H9 (cell line): ENCODE results near the gene AKNA. TPM values are rescaled to one million over a fixed set of nuclear protein-coding genes. Genes with fewer than 3 reads are reported as not detected.

Experiments used
- DNase-seq: peaks from one replicate; pipeline ENCODE4 v3.0.0-alpha.2; 2017
- H2AFZ ChIP-seq: one replicate; pipeline ENCODE4 v1.6.1; 2013; ENCODE audit warnings: mild to moderate bottlenecking, low read length, control low read depth, moderate library complexity
- H2AK5ac ChIP-seq: 2 replicates; pipeline ENCODE4 v1.6.1; 2013; ENCODE audit warnings: low read length, control low read depth, mixed read lengths; ENCODE audit not compliant: insufficient read length
- H2BK120ac ChIP-seq: one replicate; pipeline ENCODE4 v1.6.1; 2013; ENCODE audit warnings: low read depth, mild to moderate bottlenecking, low read length, control low read depth, inconsistent platforms; ENCODE audit not compliant: poor library complexity, severe bottlenecking
- H2BK12ac ChIP-seq: 2 replicates; pipeline ENCODE4 v1.6.1; 2013; ENCODE audit warnings: low read length, control low read depth, mixed read lengths, low read depth; ENCODE audit not compliant: insufficient read length
- H2BK15ac ChIP-seq: 2 replicates; pipeline ENCODE4 v1.6.1; 2013; ENCODE audit warnings: low read depth, low read length, control low read depth
- H2BK20ac ChIP-seq: one replicate; pipeline ENCODE4 v1.6.1; 2013; ENCODE audit warnings: low read depth, mild to moderate bottlenecking, low read length, control low read depth, inconsistent platforms; ENCODE audit not compliant: poor library complexity, severe bottlenecking
- H2BK5ac ChIP-seq: 2 replicates; pipeline ENCODE4 v1.6.1; 2013; ENCODE audit warnings: low read length, control low read depth, mixed read lengths; ENCODE audit not compliant: insufficient read length
- H3K14ac ChIP-seq: 2 replicates; pipeline ENCODE4 v1.6.1; 2013; ENCODE audit warnings: low read length, control low read depth; ENCODE audit not compliant: insufficient read depth
- H3K18ac ChIP-seq: 2 replicates; pipeline ENCODE4 v1.6.1; 2013; ENCODE audit warnings: low read depth, mild to moderate bottlenecking, mixed read lengths, low read length, control low read depth; ENCODE audit not compliant: insufficient read length
- H3K23ac ChIP-seq: 2 replicates; pipeline ENCODE4 v1.6.1; 2013; ENCODE audit warnings: low read length, control low read depth, mixed read lengths, low read depth; ENCODE audit not compliant: insufficient read length
- H3K23me2 ChIP-seq: 2 replicates; pipeline ENCODE4 v1.6.1; 2013; ENCODE audit warnings: low read depth, mild to moderate bottlenecking, mixed read lengths, low read length, control low read depth; ENCODE audit not compliant: insufficient read length, poor library complexity, severe bottlenecking
- H3K27ac ChIP-seq: 2 replicates; pipeline ENCODE4 v1.5.1; 2013; ENCODE audit warnings: low read length, control low read depth, mixed read lengths, low read depth; ENCODE audit not compliant: insufficient read length
- H3K27me3 ChIP-seq: 2 replicates; pipeline ENCODE4 v1.6.1; 2013; ENCODE audit warnings: low read length, control low read depth, inconsistent platforms; ENCODE audit not compliant: insufficient read depth
- H3K4ac ChIP-seq: 2 replicates; pipeline ENCODE4 v1.6.1; 2013; ENCODE audit warnings: low read depth, mild to moderate bottlenecking, control low read depth, inconsistent platforms, low read length, moderate library complexity
- H3K4me1 ChIP-seq: 2 replicates; pipeline ENCODE4 v1.6.1; 2013; ENCODE audit warnings: low read length, control low read depth, inconsistent platforms; ENCODE audit not compliant: insufficient read depth
- H3K4me2 ChIP-seq: 2 replicates; pipeline ENCODE4 v1.6.1; 2013; ENCODE audit warnings: low read length, control low read depth, mixed read lengths; ENCODE audit not compliant: insufficient read length, insufficient read depth
- H3K56ac ChIP-seq: 2 replicates; pipeline ENCODE4 v1.6.1; 2013; ENCODE audit warnings: low read depth, mild to moderate bottlenecking, mixed read lengths, low read length, control low read depth; ENCODE audit not compliant: insufficient read length
- H3K79me1 ChIP-seq: 2 replicates; pipeline ENCODE4 v1.6.1; 2013; ENCODE audit warnings: low read depth, mild to moderate bottlenecking, moderate library complexity, low read length, control low read depth, inconsistent platforms; ENCODE audit not compliant: insufficient read depth, poor library complexity, severe bottlenecking
- H3K79me2 ChIP-seq: 2 replicates; pipeline ENCODE4 v1.6.1; 2013; ENCODE audit warnings: low read length, control low read depth, inconsistent platforms; ENCODE audit not compliant: insufficient read depth
- H3K9ac ChIP-seq: 2 replicates; pipeline ENCODE4 v1.6.1; 2013; ENCODE audit warnings: low read length, control low read depth, mixed read lengths; ENCODE audit not compliant: insufficient read length; ENCODE audit errors: extremely low read depth
- H3K9me3 ChIP-seq: one replicate; pipeline ENCODE4 v1.6.1; 2013; ENCODE audit warnings: low read depth, low read length, inconsistent platforms; ENCODE audit not compliant: control insufficient read depth
- H3T11ph ChIP-seq: one replicate; pipeline ENCODE4 v1.6.1; 2013; ENCODE audit warnings: mild to moderate bottlenecking, low read length, control low read depth, inconsistent platforms
- H4K20me1 ChIP-seq: one replicate; pipeline ENCODE4 v1.6.1; 2013; ENCODE audit not compliant: control insufficient read depth, insufficient read length, insufficient read depth
- H4K5ac ChIP-seq: 2 replicates; pipeline ENCODE4 v1.6.1; 2013; ENCODE audit warnings: low read depth, mild to moderate bottlenecking, mixed read lengths, low read length, control low read depth; ENCODE audit not compliant: insufficient read length
- H4K8ac ChIP-seq: replicated peaks from 2 replicates; pipeline ENCODE4 v1.6.1; 2013; ENCODE audit warnings: low read length, control low read depth, mixed read lengths, low read depth; ENCODE audit not compliant: insufficient read length
- H4K91ac ChIP-seq: 2 replicates; pipeline ENCODE4 v1.6.1; 2013; ENCODE audit warnings: low read depth, mild to moderate bottlenecking, moderate library complexity, mixed read lengths, low read length, control low read depth; ENCODE audit not compliant: insufficient read length
- H3K27ac Mint-ChIP-seq, 3 experiments: 2 replicates in 2 of 3; 3 replicates in 1 of 3; pipeline ENCODE4 v1.8.0; 2020 to 2021; ENCODE audit warnings: mixed read lengths in 3 of 3, mild to moderate bottlenecking in 1 of 3, moderate library complexity in 1 of 3
- H3K27me3 Mint-ChIP-seq: 2 replicates; pipeline ENCODE4 v1.8.0; 2021; ENCODE audit warnings: low read depth, mild to moderate bottlenecking, moderate library complexity, mixed read lengths
- H3K36me3 Mint-ChIP-seq, 3 experiments: 2 replicates in 2 of 3; 3 replicates in 1 of 3; pipeline ENCODE4 v1.8.0; 2020 to 2021; ENCODE audit warnings: low read depth in 3 of 3, mixed read lengths in 3 of 3; ENCODE audit not compliant: insufficient read depth in 1 of 3
- H3K4me1 Mint-ChIP-seq, 2 experiments: 2 replicates each; pipeline ENCODE4 v1.8.0; 2020; ENCODE audit warnings: mixed read lengths in 2 of 2
- H3K4me3 Mint-ChIP-seq, 2 experiments: 2 replicates in 1 of 2; 3 replicates in 1 of 2; pipeline ENCODE4 v1.8.0; 2020 to 2021; ENCODE audit warnings: mild to moderate bottlenecking in 2 of 2, mixed read lengths in 2 of 2, moderate library complexity in 1 of 2
- H3K9me3 Mint-ChIP-seq, 2 experiments: 2 replicates in 1 of 2; 3 replicates in 1 of 2; pipeline ENCODE4 v1.8.0; 2020; ENCODE audit warnings: mild to moderate bottlenecking in 2 of 2, mixed read lengths in 2 of 2, moderate library complexity in 1 of 2
- WGBS: extraction: QIAGEN DNeasy Blood & Tissue Kit; methylation state at CpG from one replicate; pipeline ENCODE4 v1.1.7; 2013; ENCODE audit warnings: missing lambda C conversion rate, low lambda C conversion rate, mixed read lengths; ENCODE audit not compliant: insufficient read length; ENCODE audit errors: extremely low coverage; 5-methylcytosine and 5-hydroxymethylcytosine counted together
- total RNA-seq: library from RNA; stranded (reverse); gene quantifications from 2 replicates; pipeline ENCODE4 v1.2.1, GENCODE V29; 2021
- TF ChIP-seq, protein P1 (sequence below): fragments of 200-600 bp; sonication (generic); conservative IDR thresholded peaks from 3 replicates; pipeline ENCODE4 v1.8.0; 2021; ENCODE audit warnings: antibody characterized with exemption, mild to moderate bottlenecking

Gene AKNA
- total RNA-seq, 1 experiment from 2014 or later: 19.7 TPM

DNA sequence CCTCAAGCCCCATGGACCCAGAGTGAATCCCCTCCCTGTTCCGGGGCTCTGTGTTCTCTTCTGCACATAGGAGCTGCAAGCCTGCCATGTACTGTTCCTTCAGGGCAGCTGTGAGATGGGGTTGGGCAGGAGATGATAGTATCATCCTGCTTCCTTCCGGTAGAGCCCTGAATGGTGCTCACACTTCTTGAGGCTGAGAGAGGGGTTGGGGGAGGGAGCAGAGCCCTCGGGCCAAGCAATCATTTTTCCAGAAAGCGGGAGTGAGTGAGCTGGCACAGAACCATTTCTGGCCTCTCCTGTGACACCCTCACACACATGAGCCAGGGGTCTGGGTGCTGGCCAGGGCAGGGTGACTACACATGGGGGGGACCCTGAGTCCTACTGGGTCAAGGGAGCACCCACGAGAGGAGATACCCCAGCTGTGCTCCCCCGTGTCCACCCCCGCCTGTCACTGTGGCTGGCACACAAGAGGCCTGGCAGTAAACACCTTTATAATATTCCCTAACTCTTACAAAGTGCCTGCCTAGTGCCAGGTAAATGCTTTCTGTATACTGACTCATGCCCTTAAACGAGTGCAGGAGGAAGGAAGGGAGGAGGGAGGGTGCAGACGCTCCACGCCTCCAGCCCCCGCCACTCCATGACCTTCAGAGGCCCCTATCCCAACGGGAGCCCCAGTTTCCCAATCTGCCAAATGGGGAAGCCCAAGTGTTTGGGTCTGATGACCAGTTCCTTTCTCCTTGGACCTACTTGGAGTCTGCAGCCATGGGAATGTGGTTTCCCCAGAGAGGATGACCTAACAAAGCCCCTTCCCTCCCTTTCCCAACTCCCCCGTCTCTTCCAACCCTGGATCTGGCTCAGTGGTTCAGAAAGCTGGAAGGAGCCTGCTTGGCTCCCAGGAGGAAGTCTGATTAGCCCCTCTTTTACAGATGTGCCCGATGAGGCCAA, 15.5 kb downstream of the AKNA start:
- H3K56ac ChIP-seq: no peak overlapping the region
- H3K9me3 ChIP-seq: no peaks in the 10 kb centered on the region
- H3K23ac ChIP-seq: no peak overlapping the region
- TF ChIP-seq, protein P1, sequence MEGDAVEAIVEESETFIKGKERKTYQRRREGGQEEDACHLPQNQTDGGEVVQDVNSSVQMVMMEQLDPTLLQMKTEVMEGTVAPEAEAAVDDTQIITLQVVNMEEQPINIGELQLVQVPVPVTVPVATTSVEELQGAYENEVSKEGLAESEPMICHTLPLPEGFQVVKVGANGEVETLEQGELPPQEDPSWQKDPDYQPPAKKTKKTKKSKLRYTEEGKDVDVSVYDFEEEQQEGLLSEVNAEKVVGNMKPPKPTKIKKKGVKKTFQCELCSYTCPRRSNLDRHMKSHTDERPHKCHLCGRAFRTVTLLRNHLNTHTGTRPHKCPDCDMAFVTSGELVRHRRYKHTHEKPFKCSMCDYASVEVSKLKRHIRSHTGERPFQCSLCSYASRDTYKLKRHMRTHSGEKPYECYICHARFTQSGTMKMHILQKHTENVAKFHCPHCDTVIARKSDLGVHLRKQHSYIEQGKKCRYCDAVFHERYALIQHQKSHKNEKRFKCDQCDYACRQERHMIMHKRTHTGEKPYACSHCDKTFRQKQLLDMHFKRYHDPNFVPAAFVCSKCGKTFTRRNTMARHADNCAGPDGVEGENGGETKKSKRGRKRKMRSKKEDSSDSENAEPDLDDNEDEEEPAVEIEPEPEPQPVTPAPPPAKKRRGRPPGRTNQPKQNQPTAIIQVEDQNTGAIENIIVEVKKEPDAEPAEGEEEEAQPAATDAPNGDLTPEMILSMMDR: no peak
- no CpG with 5 or more reads among the region's 14 CpGs for WGBS
- no peak overlapping the region for H3K18ac ChIP-seq
- no peaks in the 10 kb centered on the region for H4K20me1 ChIP-seq
- H3K27me3 ChIP-seq: no peaks in the 10 kb centered on the region
- no peak overlapping the region for H4K5ac ChIP-seq
- Mint-ChIP-seq H3K4me1 (peaks cover 45 to 51% of the 10 kb centered on the region in 2 experiments), H3K27ac (peak overlapping the region in 2 of 3 experiments; percentile 81 to 87; a peak in 5 of 7 replicates), H3K36me3 (peaks cover 16 to 27% (median 20%) of the 10 kb centered on the region in 3 experiments), H3K4me3 (peak overlapping the region in 1 of 2 experiments; percentile 24; a peak in 1 of 5 replicates), H3K27me3 (no peaks in the 10 kb centered on the region), H3K9me3 (no peaks in the 10 kb centered on the region)
- H3K4me2 ChIP-seq: no peak overlapping the region
- 0 out of 2 replicates have a peak, but pooled peaks cover 3% of the 10 kb centered on the region for H3K79me2 ChIP-seq
- H3K9ac ChIP-seq: no peak overlapping the region
- no peak overlapping the region; the same call in 1 of the 2 replicates for H3K14ac ChIP-seq
- H2AFZ ChIP-seq: no peak overlapping the region
- H3K23me2 ChIP-seq: peaks cover 5% of the 10 kb centered on the region
- no peak overlapping the region for H3K27ac ChIP-seq
- H2BK20ac ChIP-seq: no peak overlapping the region
- H2BK120ac ChIP-seq: no peak overlapping the region
- H3K4ac ChIP-seq: no peak overlapping the region; the same call in 1 of the 2 replicates
- no peak for DNase-seq
- peak overlapping the region; percentile 26 for H4K91ac ChIP-seq
- H2BK15ac ChIP-seq: no peak overlapping the region; the same call in 1 of the 2 replicates
- H2AK5ac ChIP-seq: no peak overlapping the region
- H3K4me1 ChIP-seq: peaks cover 13% of the 10 kb centered on the region
- H3K79me1 ChIP-seq: no peaks in the 10 kb centered on the region
- H2BK12ac ChIP-seq: no peak overlapping the region
- no peak overlapping the region for H2BK5ac ChIP-seq
- H3T11ph ChIP-seq: no peak overlapping the region
- no peak overlapping the region for H4K8ac ChIP-seq
